Neural progenitor cell (in vitro differentiated cells): ENCODE measurements around the gene WDR48. TPM values are rescaled to one million over a fixed set of nuclear protein-coding genes. Genes with fewer than 3 reads are reported as not detected.

ENCODE experiments used
- DNase-seq: peaks from one replicate; pipeline ENCODE4 v3.0.0-alpha.2; 2016; ENCODE audit warnings: low spot score
- H2AFZ ChIP-seq: fragments of 200-600 bp; sonication (generic); replicated peaks from 2 replicates; pipeline ENCODE4 v1.6.1; 2016; ENCODE audit warnings: antibody characterized with exemption
- H3F3A ChIP-seq: fragments of 200-600 bp; sonication (generic); 2 replicates; pipeline ENCODE4 v1.6.1; 2016; ENCODE audit warnings: antibody characterized with exemption, low read depth
- H3K27ac ChIP-seq: fragments of 200-600 bp; sonication (generic); 2 replicates; pipeline ENCODE4 v1.5.1; 2016; ENCODE audit warnings: mild to moderate bottlenecking
- H3K27me3 ChIP-seq: fragments of 200-600 bp; sonication (generic); 2 replicates; pipeline ENCODE4 v1.6.1; 2016; ENCODE audit warnings: mild to moderate bottlenecking, moderate library complexity
- H3K36me3 ChIP-seq: fragments of 200-600 bp; sonication (generic); 2 replicates; pipeline ENCODE4 v1.5.1; 2016
- H3K4me1 ChIP-seq: fragments of 200-600 bp; sonication (generic); 2 replicates; pipeline ENCODE4 v1.6.1; 2016; ENCODE audit warnings: mixed run types
- H3K4me2 ChIP-seq: fragments of 200-600 bp; sonication (generic); 2 replicates; pipeline ENCODE4 v1.6.1; 2016
- H3K4me3 ChIP-seq: fragments of 200-600 bp; sonication (generic); 2 replicates; pipeline ENCODE4 v1.5.1; 2016
- H3K79me2 ChIP-seq: fragments of 200-600 bp; sonication (generic); 2 replicates; pipeline ENCODE4 v1.6.1; 2016; ENCODE audit warnings: low read depth
- H3K9ac ChIP-seq: fragments of 200-600 bp; sonication (generic); 2 replicates; pipeline ENCODE4 v1.6.1; 2016
- H3K9me3 ChIP-seq: fragments of 200-600 bp; sonication (generic); 2 replicates; pipeline ENCODE4 v1.5.1; 2016; ENCODE audit warnings: low read depth
- H4K20me1 ChIP-seq: fragments of 200-600 bp; sonication (generic); 2 replicates; pipeline ENCODE4 v1.6.1; 2016; ENCODE audit warnings: low read depth
- H3K27ac Mint-ChIP-seq: 3 replicates; pipeline ENCODE4 v1.8.0; 2021; ENCODE audit warnings: mixed read lengths
- H3K27me3 Mint-ChIP-seq: 2 replicates; pipeline ENCODE4 v1.8.0; 2022; ENCODE audit warnings: low read depth, mild to moderate bottlenecking, inconsistent platforms, moderate library complexity, mixed read lengths; ENCODE audit not compliant: insufficient read depth
- H3K36me3 Mint-ChIP-seq: 3 replicates; pipeline ENCODE4 v1.8.0; 2021; ENCODE audit warnings: mixed read lengths
- H3K4me1 Mint-ChIP-seq: 3 replicates; pipeline ENCODE4 v1.8.0; 2021; ENCODE audit warnings: mixed read lengths
- H3K4me3 Mint-ChIP-seq: 3 replicates; pipeline ENCODE4 v1.8.0; 2021; ENCODE audit warnings: mild to moderate bottlenecking, moderate library complexity, mixed read lengths
- H3K9me3 Mint-ChIP-seq: 3 replicates; pipeline ENCODE4 v1.8.0; 2020; ENCODE audit warnings: mixed read lengths
- EZH2 ChIP-seq: fragments of 200-600 bp; sonication (generic); IDR thresholded peaks from 2 replicates; pipeline ENCODE4 v1.6.1; 2017; ENCODE audit warnings: antibody characterized with exemption, mild to moderate bottlenecking, moderate library complexity
- EZH2phosphoT487 ChIP-seq: fragments of 200-600 bp; sonication (generic); IDR thresholded peaks from 2 replicates; pipeline ENCODE4 v1.6.1; 2017; ENCODE audit warnings: antibody characterized with exemption
- total RNA-seq: library from RNA; depleted of rRNA; stranded (reverse); fragments of >200 nt; gene quantifications from 2 replicates; pipeline ENCODE4 v1.2.3, GENCODE V29; 2015; ENCODE audit warnings: low replicate concordance
- TF ChIP-seq, protein P1 (sequence below): fragments of 200-600 bp; sonication (generic); IDR thresholded peaks from 2 replicates; pipeline ENCODE4 v1.5.1; 2017; ENCODE audit warnings: antibody characterized with exemption, mild to moderate bottlenecking

The WDR48 gene
- total RNA-seq, 1 donor from 2014 or later, result 127 TPM

GRCh38 chr3:39103324-39103693 is 51.5 kb downstream of the WDR48 start:
- Histone ChIP-seq H3K4me1 (peaks cover 4% of the 10 kb centered on the region), H2AFZ (no peak overlapping the region), H3K9ac (no peak overlapping the region), H4K20me1 (peaks cover 12% of the 10 kb centered on the region), H3K9me3 (no peaks in the 10 kb centered on the region), H3K36me3 (no peaks in the 10 kb centered on the region), H3K4me2 (no peak overlapping the region), H3K27ac (no peak overlapping the region), H3K4me3 (no peak overlapping the region), H3K27me3 (no peaks in the 10 kb centered on the region), H3F3A (no peaks in the 10 kb centered on the region), H3K79me2 (peaks cover 9% of the 10 kb centered on the region)
- peaks cover 3% of the 10 kb centered on the region for H3K36me3 Mint-ChIP-seq
- H3K9me3 Mint-ChIP-seq, result no peaks in the 10 kb centered on the region
- DNase-seq, result peak; percentile 39
- peaks cover 25% of the 10 kb centered on the region for H3K4me1 Mint-ChIP-seq
- H3K27me3 Mint-ChIP-seq, result no peaks in the 10 kb centered on the region
- H3K4me3 Mint-ChIP-seq, result no peak overlapping the region
- TF ChIP-seq, protein P1, sequence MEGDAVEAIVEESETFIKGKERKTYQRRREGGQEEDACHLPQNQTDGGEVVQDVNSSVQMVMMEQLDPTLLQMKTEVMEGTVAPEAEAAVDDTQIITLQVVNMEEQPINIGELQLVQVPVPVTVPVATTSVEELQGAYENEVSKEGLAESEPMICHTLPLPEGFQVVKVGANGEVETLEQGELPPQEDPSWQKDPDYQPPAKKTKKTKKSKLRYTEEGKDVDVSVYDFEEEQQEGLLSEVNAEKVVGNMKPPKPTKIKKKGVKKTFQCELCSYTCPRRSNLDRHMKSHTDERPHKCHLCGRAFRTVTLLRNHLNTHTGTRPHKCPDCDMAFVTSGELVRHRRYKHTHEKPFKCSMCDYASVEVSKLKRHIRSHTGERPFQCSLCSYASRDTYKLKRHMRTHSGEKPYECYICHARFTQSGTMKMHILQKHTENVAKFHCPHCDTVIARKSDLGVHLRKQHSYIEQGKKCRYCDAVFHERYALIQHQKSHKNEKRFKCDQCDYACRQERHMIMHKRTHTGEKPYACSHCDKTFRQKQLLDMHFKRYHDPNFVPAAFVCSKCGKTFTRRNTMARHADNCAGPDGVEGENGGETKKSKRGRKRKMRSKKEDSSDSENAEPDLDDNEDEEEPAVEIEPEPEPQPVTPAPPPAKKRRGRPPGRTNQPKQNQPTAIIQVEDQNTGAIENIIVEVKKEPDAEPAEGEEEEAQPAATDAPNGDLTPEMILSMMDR, result peak; percentile 32
- no peak for TF ChIP-seq EZH2phosphoT487
- H3K27ac Mint-ChIP-seq, result no peak overlapping the region

GRCh38 chr3:39103791-39104552 is 52.2 kb downstream of the WDR48 start:
- TF ChIP-seq EZH2 (no peak), EZH2phosphoT487 (no peak)
- Histone ChIP-seq H3K36me3 (no peaks in the 10 kb centered on the region), H3K9me3 (no peaks in the 10 kb centered on the region), H4K20me1 (peaks cover 12% of the 10 kb centered on the region), H3K27me3 (peaks cover 7% of the 10 kb centered on the region), H3K4me1 (peaks cover 4% of the 10 kb centered on the region), H2AFZ (no peak overlapping the region), H3K27ac (no peak overlapping the region), H3K4me2 (no peak overlapping the region), H3K9ac (no peak overlapping the region), H3K79me2 (peaks cover 9% of the 10 kb centered on the region), H3K4me3 (no peak overlapping the region), H3F3A (no peaks in the 10 kb centered on the region)
- Mint-ChIP-seq H3K36me3 (peaks cover 3% of the 10 kb centered on the region), H3K27me3 (no peaks in the 10 kb centered on the region), H3K27ac (no peak overlapping the region), H3K4me3 (no peak overlapping the region), H3K9me3 (no peaks in the 10 kb centered on the region), H3K4me1 (peaks cover 29% of the 10 kb centered on the region)
- DNase-seq, result no peak

GRCh38 chr3:39104961-39105686 is 53.3 kb downstream of the WDR48 start:
- Mint-ChIP-seq H3K9me3 (no peaks in the 10 kb centered on the region), H3K4me3 (peak overlapping the region; percentile 58), H3K4me1 (peaks cover 29% of the 10 kb centered on the region), H3K27me3 (no peaks in the 10 kb centered on the region), H3K36me3 (peaks cover 3% of the 10 kb centered on the region), H3K27ac (no peak overlapping the region)
- Histone ChIP-seq H3K4me3 (no peak overlapping the region), H3K9ac (no peak overlapping the region), H3F3A (no peaks in the 10 kb centered on the region), H3K27ac (no peak overlapping the region), H3K27me3 (peaks cover 7% of the 10 kb centered on the region), H2AFZ (no peak overlapping the region), H3K4me2 (no peak overlapping the region), H3K9me3 (no peaks in the 10 kb centered on the region), H3K4me1 (peaks cover 4% of the 10 kb centered on the region), H3K36me3 (no peaks in the 10 kb centered on the region), H4K20me1 (peaks cover 12% of the 10 kb centered on the region), H3K79me2 (peaks cover 9% of the 10 kb centered on the region)
- no peak for DNase-seq
- TF ChIP-seq, protein P1, result no peak
- TF ChIP-seq EZH2 (no peak), EZH2phosphoT487 (no peak)

DNA sequence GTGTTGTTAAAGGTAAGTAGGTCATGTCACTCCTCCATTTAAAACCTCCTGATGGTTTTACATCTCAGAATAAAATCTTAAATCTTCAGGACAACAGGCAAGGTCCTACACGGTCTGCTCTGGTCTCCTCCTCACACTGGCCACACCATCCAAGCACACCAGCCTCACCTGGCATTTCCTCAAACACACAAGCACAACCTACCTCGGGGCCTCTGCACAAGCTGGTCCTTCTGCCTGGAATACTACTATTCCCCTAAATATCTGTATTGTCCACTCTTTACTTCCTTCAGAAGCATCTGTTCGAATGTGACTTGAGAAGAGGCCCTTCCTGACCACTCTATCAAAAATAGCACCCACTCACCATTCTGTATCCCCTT is 53.9 kb downstream of the WDR48 start:
- peaks cover 7% of the 10 kb centered on the region for H3K27me3 ChIP-seq
- no peak overlapping the region for H3K27ac Mint-ChIP-seq
- peaks cover 3% of the 10 kb centered on the region for H3K36me3 Mint-ChIP-seq
- no peaks in the 10 kb centered on the region for H3K36me3 ChIP-seq
- H3K27me3 Mint-ChIP-seq, result no peaks in the 10 kb centered on the region
- TF ChIP-seq, protein P1, result no peak
- TF ChIP-seq EZH2phosphoT487, result no peak
- TF ChIP-seq EZH2, result no peak
- H3K4me1 Mint-ChIP-seq, result peaks cover 29% of the 10 kb centered on the region
- peak overlapping the region; percentile 87 for H3K4me2 ChIP-seq
- no peak overlapping the region for H2AFZ ChIP-seq
- H3K4me1 ChIP-seq, result peaks cover 4% of the 10 kb centered on the region
- no peaks in the 10 kb centered on the region for H3K9me3 Mint-ChIP-seq
- H3K27ac ChIP-seq, result no peak overlapping the region
- peak overlapping the region; percentile 97 for H3K4me3 Mint-ChIP-seq
- DNase-seq, result no peak
- peaks cover 9% of the 10 kb centered on the region for H3K79me2 ChIP-seq
- H3K4me3 ChIP-seq, result peak overlapping the region; percentile 90
- H4K20me1 ChIP-seq, result peaks cover 12% of the 10 kb centered on the region
- H3K9ac ChIP-seq, result no peak overlapping the region
- H3K9me3 ChIP-seq, result no peaks in the 10 kb centered on the region
- H3F3A ChIP-seq, result no peaks in the 10 kb centered on the region
